GM19468 (cell line): ENCODE measurements around the gene UBE2I.

Experiments
- ATAC-seq: cut with Tn5 transposase; IDR thresholded peaks from one replicate; pipeline ENCODE4 v1.9.1; 2021; ENCODE audit warnings: mild to moderate bottlenecking, moderate library complexity, moderate number of reproducible peaks; ENCODE audit not compliant: unreplicated experiment; ENCODE audit errors: extremely low read depth

Gene UBE2I

GRCh38 chr16:1374418-1375297 lies 65.2 kb downstream of the UBE2I start:
- no peak for ATAC-seq

GRCh38 chr16:1375298-1375640 lies 65.8 kb downstream of the UBE2I start:
- no peak for ATAC-seq

GRCh38 chr16:1375741-1376410 lies 66.4 kb downstream of the UBE2I start:
- no peak for ATAC-seq
